ENCODE data around the gene MDK.

- TF ChIP-seq POLR2A (IDR thresholded peaks at IDR 0.05) (no peak), CTCF (IDR thresholded peaks at IDR 0.05) (no peak), EP300 (IDR thresholded peaks at IDR 0.05) (no peak)
These were observed 19.9 kb upstream of the MDK start for GRCh38 chr11:46361283-46362155.
